SKM-1 (cell line): ENCODE data around the gene CADM4.

ENCODE experiments used
- DNase-seq: peaks from one replicate; lab custom pipeline; 2025; ENCODE audit not compliant: unreplicated experiment; lab: John Stamatoyannopoulos, UW

The CADM4 gene

GRCh38 chr19:43634872-43635560, 4.6 kb downstream of the CADM4 start:
- DNase-seq = no peak

- DNase-seq = no peak
Observed at GRCh38 chr19:43634506-43634871, 5.2 kb downstream of the CADM4 start.

GRCh38 chr19:43634068-43634467, 5.6 kb downstream of the CADM4 start:
- no peak for DNase-seq

GRCh38 chr19:43633520-43633919, 6.1 kb downstream of the CADM4 start:
- no peak for DNase-seq

GRCh38 chr19:43631491-43631890, 8.2 kb downstream of the CADM4 start:
- DNase-seq = no peak

- DNase-seq = no peak
Observed at GRCh38 chr19:43628646-43629326, 10.9 kb downstream of the CADM4 start.

- no peak for DNase-seq
Observed at GRCh38 chr19:43626838-43627237, 12.8 kb downstream of the CADM4 start.

- DNase-seq = no peak
Observed at GRCh38 chr19:43625918-43626579, 13.6 kb downstream of the CADM4 start.

- DNase-seq = no peak
Observed at GRCh38 chr19:43624933-43625332, 14.7 kb downstream of the CADM4 start.

GRCh38 chr19:43623889-43624670, 15.6 kb downstream of the CADM4 start:
- no peak for DNase-seq

- DNase-seq = no peak
Observed at GRCh38 chr19:43622956-43623355, 16.7 kb downstream of the CADM4 start.

GRCh38 chr19:43622070-43622469, 17.6 kb downstream of the CADM4 start:
- DNase-seq = no peak

- DNase-seq = no peak
Observed at GRCh38 chr19:43620061-43621001, 19.3 kb downstream of the CADM4 start.

GRCh38 chr19:43619262-43620060, 20.2 kb downstream of the CADM4 start, which contains the start of gene ZNF428:
Gene ZNF428 (minus strand): TSS chr19:43619629. CDS start chr19:43614304, 5,325 bp downstream.
- DNase-seq = peak; percentile 16

GRCh38 chr19:43618921-43619261, 20.8 kb downstream of the CADM4 start:
- no peak for DNase-seq

GRCh38 chr19:43616954-43617353, 22.7 kb downstream of the CADM4 start:
- DNase-seq = no peak

GRCh38 chr19:43616306-43616705, 23.3 kb downstream of the CADM4 start:
- no peak for DNase-seq

GRCh38 chr19:43612374-43612773, 27.3 kb downstream of the CADM4 start:
- DNase-seq = no peak

- DNase-seq = no peak
Observed at GRCh38 chr19:43611788-43612187, 27.9 kb downstream of the CADM4 start, which contains the start of gene SRRM5. Gene SRRM5 (plus strand): TSS chr19:43612088. CDS start chr19:43612122, 34 bp downstream.
